Liver (tissue), 3 donors: ENCODE results near the gene TNS4.

ENCODE experiments used
- CTCF ChIP-seq: fragments of 150-350 bp; IDR thresholded peaks from 2 replicates; pipeline ENCODE4 v1.5.1; 2017; ENCODE audit warnings: improper control_type of control experiment, low read depth, low read length; ENCODE audit not compliant: missing input control
- EGR1 ChIP-seq, 2 donors: IDR thresholded peaks; 2 replicates each; pipeline ENCODE4 v1.6.1; 2016 to 2018; ENCODE audit warnings: antibody characterized with exemption in 2 of 2, low read depth in 2 of 2
- FOXA1 ChIP-seq: IDR thresholded peaks from 2 replicates; pipeline ENCODE4 v1.6.1; 2016; ENCODE audit warnings: antibody characterized with exemption
- JUND ChIP-seq, 2 donors: IDR thresholded peaks; 2 replicates each; pipeline ENCODE4 v1.6.1; 2016; ENCODE audit warnings: antibody characterized with exemption in 2 of 2
- MAX ChIP-seq: IDR thresholded peaks from 2 replicates; pipeline ENCODE4 v1.6.1; 2016; ENCODE audit warnings: antibody characterized with exemption
- RAD21 ChIP-seq, 2 donors: IDR thresholded peaks; 2 replicates each; pipeline ENCODE4 v1.6.1; 2016; ENCODE audit warnings: antibody characterized with exemption in 2 of 2, mild to moderate bottlenecking in 2 of 2
- REST ChIP-seq: IDR thresholded peaks from 2 replicates; pipeline ENCODE4 v1.6.1; 2016; ENCODE audit warnings: antibody characterized with exemption, mild to moderate bottlenecking
- SP1 ChIP-seq: IDR thresholded peaks from 2 replicates; pipeline ENCODE4 v1.6.1; 2018; ENCODE audit warnings: antibody characterized with exemption, mild to moderate bottlenecking
- TAF1 ChIP-seq: conservative IDR thresholded peaks from 2 replicates; pipeline ENCODE4 v1.6.1; 2016; ENCODE audit warnings: antibody characterized with exemption, mild to moderate bottlenecking
- YY1 ChIP-seq: IDR thresholded peaks from 2 replicates; pipeline ENCODE4 v1.6.1; 2016; ENCODE audit warnings: antibody characterized with exemption, mild to moderate bottlenecking
- ZBTB33 ChIP-seq: IDR thresholded peaks from 2 replicates; pipeline ENCODE4 v1.6.1; 2016; ENCODE audit warnings: antibody characterized with exemption
- donor health status: healthy.
- donor health status: healthy.

- TF ChIP-seq CTCF (no peak), EGR1 (IDR thresholded peaks at IDR 0.05; ENCODE audit: low read depth in 2 of 2) (no peak), JUND (IDR thresholded peaks at IDR 0.05) (no peak), RAD21 (IDR thresholded peaks at IDR 0.05) (no peak), TAF1 (no peak), SP1 (no peak), ZBTB33 (no peak), FOXA1 (no peak), REST (no peak), MAX (no peak), YY1 (no peak)
Measured at GRCh38 chr17:40457369-40457768, 44.1 kb downstream of the TNS4 start.
